GM10266 (cell line): Measurements from ENCODE around the gene PIGU.
"Not testable (repeated sequence)": the region's sequence is repeated elsewhere in the genome, so short reads cannot be mapped to it uniquely, and the experiment has no call there.

ENCODE experiments used
- DNase-seq: peaks from one replicate; pipeline ENCODE4 v3.0.0; 2012; ENCODE audit errors: extremely low spot score
- CTCF ChIP-seq: IDR thresholded peaks from 2 replicates; pipeline ENCODE4 v1.5.1; 2012; ENCODE audit warnings: mild to moderate bottlenecking, low read depth; ENCODE audit not compliant: control insufficient read depth, insufficient read depth; ENCODE audit errors: missing control alignments

PIGU gene

GRCh38 chr20:34715384-34715783, 38.5 kb upstream of the PIGU start:
- no peak for TF ChIP-seq CTCF
- DNase-seq: no peak

- DNase-seq: not testable (repeated sequence)
These were observed 37.1 kb upstream of the PIGU start for GRCh38 chr20:34713944-34714515.

- no peak for DNase-seq
- TF ChIP-seq CTCF: no peak
These were observed 36.5 kb upstream of the PIGU start for GRCh38 chr20:34713194-34713943.

- no peak for TF ChIP-seq CTCF
- DNase-seq: no peak
These were observed 35.8 kb upstream of the PIGU start for GRCh38 chr20:34712525-34713192.

- no peak for DNase-seq
These were observed 35.0 kb upstream of the PIGU start for GRCh38 chr20:34711813-34712430.

GRCh38 chr20:34710861-34711574, 34.1 kb upstream of the PIGU start:
- no peak for DNase-seq
- no peak for TF ChIP-seq CTCF

More at GRCh38 chr20:34711813-34712430, 35.0 kb upstream of the PIGU start:
- TF ChIP-seq CTCF: no peak

GRCh38 chr20:34710568-34710839, 33.6 kb upstream of the PIGU start:
- no peak for TF ChIP-seq CTCF
- DNase-seq: no peak
